SK-N-SH treated with all-trans-retinoic acid at 6 μM for 48 hours (cell line): ENCODE measurements around the gene ASB3.
"Not testable (repeated sequence)": the region's sequence is repeated elsewhere in the genome, so short reads cannot be mapped to it uniquely, and the experiment has no call there.

ENCODE experiments used
- ATAC-seq: fragments of 200-7000 bp; cut with Tn5 transposase; 3 replicates; pipeline ENCODE4 v1.9.1; 2020; ENCODE audit warnings: mild to moderate bottlenecking, moderate library complexity
- ARNTL ChIP-seq: fragments of 450-650 bp; formaldehyde crosslinking; IDR thresholded peaks from 2 replicates; pipeline ENCODE4 v1.5.0; 2020; ENCODE audit warnings: low read depth, mild to moderate bottlenecking, moderate library complexity, borderline replicate concordance
- BACH2 ChIP-seq: fragments of 250-450 bp; sonication (Bioruptor Pico); IDR thresholded peaks from 2 replicates; pipeline ENCODE4 v1.9.0; 2021; ENCODE audit warnings: mild to moderate bottlenecking, borderline replicate concordance
- CSDC2 ChIP-seq: fragments of 250-450 bp; sonication (Bioruptor Pico); IDR thresholded peaks from 2 replicates; pipeline ENCODE4 v1.5.0; 2020; ENCODE audit warnings: mild to moderate bottlenecking, moderate library complexity
- ESRRG ChIP-seq: fragments of 250-450 bp; sonication (Bioruptor Pico); IDR thresholded peaks from 2 replicates; pipeline ENCODE4 v1.6.1; 2021; ENCODE audit warnings: mild to moderate bottlenecking
- GLIS3 ChIP-seq: fragments of 250-450 bp; sonication (Bioruptor Pico); IDR thresholded peaks from 2 replicates; pipeline ENCODE4 v1.5.0; 2020; ENCODE audit warnings: mild to moderate bottlenecking, moderate library complexity
- ISL1 ChIP-seq: fragments of 250-450 bp; sonication (Bioruptor Pico); IDR thresholded peaks from 2 replicates; pipeline ENCODE4 v2.1.2; 2022; ENCODE audit warnings: mild to moderate bottlenecking, moderate library complexity
- OSR1 ChIP-seq: fragments of 250-450 bp; sonication (Bioruptor Pico); IDR thresholded peaks from 2 replicates; pipeline ENCODE4 v1.8.0; 2022; ENCODE audit warnings: moderate library complexity, mild to moderate bottlenecking, inconsistent platforms
- PPARA ChIP-seq: fragments of 250-450 bp; sonication (Bioruptor Pico); IDR thresholded peaks from 2 replicates; pipeline ENCODE4 v1.5.0; 2020; ENCODE audit warnings: mild to moderate bottlenecking, borderline replicate concordance
- SNAI2 ChIP-seq: fragments of 250-450 bp; sonication (Bioruptor Pico); IDR thresholded peaks from 2 replicates; pipeline ENCODE4 v1.5.0; 2020; ENCODE audit warnings: mild to moderate bottlenecking, moderate library complexity
- TOX ChIP-seq: fragments of 250-450 bp; sonication (Bioruptor Pico); IDR thresholded peaks from 2 replicates; pipeline ENCODE4 v1.8.0; 2021; ENCODE audit warnings: mild to moderate bottlenecking, moderate library complexity, borderline replicate concordance
- ZC3H10 ChIP-seq: fragments of 250-450 bp; sonication (Bioruptor Pico); IDR thresholded peaks from 2 replicates; pipeline ENCODE4 v1.5.1; 2021; ENCODE audit warnings: mild to moderate bottlenecking, moderate library complexity
- ZFP3 ChIP-seq: fragments of 250-450 bp; sonication (Bioruptor Pico); IDR thresholded peaks from 2 replicates; pipeline ENCODE4 v1.5.0; 2020; ENCODE audit warnings: mild to moderate bottlenecking, moderate library complexity
- ZNF565 ChIP-seq: fragments of 450-650 bp; formaldehyde crosslinking; conservative IDR thresholded peaks from 2 replicates; pipeline ENCODE4 v1.5.0; 2020; ENCODE audit warnings: low read depth, mild to moderate bottlenecking, moderate library complexity
- TF ChIP-seq, protein P1 (sequence below): fragments of 250-450 bp; sonication (Bioruptor Pico); IDR thresholded peaks from 2 replicates; pipeline ENCODE4 v1.5.1; 2021; ENCODE audit warnings: mild to moderate bottlenecking, moderate library complexity
- TF ChIP-seq, protein P2 (sequence below): fragments of 250-450 bp; sonication (Bioruptor Pico); IDR thresholded peaks from 2 replicates; pipeline ENCODE4 v1.5.0; 2020; ENCODE audit warnings: mild to moderate bottlenecking, moderate library complexity
- TF ChIP-seq, protein P3 (sequence below): fragments of 250-450 bp; sonication (Bioruptor Pico); IDR thresholded peaks from 2 replicates; pipeline ENCODE4 v1.5.1; 2020; ENCODE audit warnings: low read depth, mild to moderate bottlenecking, moderate library complexity
- TF ChIP-seq, protein P4 (sequence below): fragments of 250-450 bp; sonication (Bioruptor Pico); IDR thresholded peaks from 2 replicates; pipeline ENCODE4 v1.8.0; 2021; ENCODE audit warnings: low read depth, mild to moderate bottlenecking, moderate library complexity, borderline replicate concordance
- TF ChIP-seq, protein P5 (sequence below): fragments of 250-450 bp; sonication (Bioruptor Pico); IDR thresholded peaks from 2 replicates; pipeline ENCODE4 v1.8.0; 2020; ENCODE audit warnings: mild to moderate bottlenecking, moderate library complexity, borderline replicate concordance

Gene ASB3

DNA sequence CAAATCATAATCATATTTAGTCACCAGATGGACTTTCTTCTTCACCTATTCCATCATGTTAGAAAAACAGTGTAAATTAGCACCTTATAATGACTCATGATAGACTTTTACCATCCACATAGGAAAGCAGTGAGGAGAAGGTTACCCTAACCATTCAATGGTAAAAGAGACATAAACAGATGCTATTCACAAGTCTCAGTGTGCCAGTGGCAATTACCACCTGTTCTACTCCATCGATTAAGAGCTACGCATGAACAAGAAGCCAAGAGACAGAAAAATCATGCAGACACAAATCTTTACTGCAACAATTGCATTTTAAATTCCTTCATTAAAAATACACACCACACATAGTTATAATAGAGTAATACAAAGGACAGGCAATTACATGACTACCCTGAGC lies 125.9 kb downstream of the ASB3 start (continued):
- TF ChIP-seq, protein P1, sequence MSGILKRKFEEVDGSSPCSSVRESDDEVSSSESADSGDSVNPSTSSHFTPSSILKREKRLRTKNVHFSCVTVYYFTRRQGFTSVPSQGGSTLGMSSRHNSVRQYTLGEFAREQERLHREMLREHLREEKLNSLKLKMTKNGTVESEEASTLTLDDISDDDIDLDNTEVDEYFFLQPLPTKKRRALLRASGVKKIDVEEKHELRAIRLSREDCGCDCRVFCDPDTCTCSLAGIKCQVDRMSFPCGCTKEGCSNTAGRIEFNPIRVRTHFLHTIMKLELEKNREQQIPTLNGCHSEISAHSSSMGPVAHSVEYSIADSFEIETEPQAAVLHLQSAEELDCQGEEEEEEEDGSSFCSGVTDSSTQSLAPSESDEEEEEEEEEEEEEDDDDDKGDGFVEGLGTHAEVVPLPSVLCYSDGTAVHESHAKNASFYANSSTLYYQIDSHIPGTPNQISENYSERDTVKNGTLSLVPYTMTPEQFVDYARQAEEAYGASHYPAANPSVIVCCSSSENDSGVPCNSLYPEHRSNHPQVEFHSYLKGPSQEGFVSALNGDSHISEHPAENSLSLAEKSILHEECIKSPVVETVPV, result no peak

DNA sequence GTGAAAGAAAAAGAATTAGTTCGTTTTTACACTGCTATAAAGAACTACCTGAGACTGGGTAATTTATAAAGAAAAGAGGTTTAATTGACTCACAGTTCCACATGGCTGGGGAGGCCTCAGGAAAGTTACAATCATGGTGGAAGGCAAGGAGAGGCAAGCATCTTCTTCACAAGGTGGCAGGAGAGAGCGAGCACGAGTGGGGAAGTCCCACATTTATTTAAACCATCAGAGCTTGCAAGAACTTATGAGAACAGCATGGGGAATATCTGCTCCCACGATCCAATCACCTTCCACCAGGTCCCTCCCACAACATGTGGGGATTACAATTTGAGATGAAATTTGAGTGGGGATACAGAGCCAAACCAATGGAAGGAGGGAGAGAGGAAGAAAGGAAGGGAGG lies 128.3 kb downstream of the ASB3 start:
- ATAC-seq, result not testable (repeated sequence)

DNA sequence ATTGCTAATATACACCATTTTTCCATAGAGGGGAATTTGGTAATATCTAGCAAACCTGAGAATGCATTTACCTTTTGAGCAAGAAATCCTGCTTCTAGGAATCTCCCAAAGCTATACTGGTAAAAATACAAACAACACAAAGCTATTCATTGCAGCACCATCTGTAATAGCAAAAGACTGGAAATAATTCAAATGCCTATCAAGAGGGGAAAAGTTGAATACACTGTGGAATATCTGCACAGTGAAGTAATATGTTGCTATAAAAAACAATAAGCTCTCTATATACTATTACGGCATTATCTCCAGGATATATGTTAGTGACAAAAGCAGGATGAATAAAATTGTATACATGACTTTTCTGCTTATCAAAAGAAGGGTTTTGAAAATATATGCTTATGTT lies 131.5 kb downstream of the ASB3 start:
- TF ChIP-seq OSR1 (CRISPR knock-in tag) (no peak), ESRRG (CRISPR knock-in tag) (no peak), ARNTL (CRISPR knock-in tag) (no peak), PPARA (CRISPR knock-in tag) (no peak), SNAI2 (CRISPR knock-in tag) (no peak), ZNF565 (CRISPR knock-in tag) (no peak), CSDC2 (no peak), BACH2 (CRISPR knock-in tag) (no peak), ZFP3 (CRISPR knock-in tag) (no peak), ISL1 (CRISPR knock-in tag) (no peak), GLIS3 (CRISPR knock-in tag) (no peak), TOX (CRISPR knock-in tag) (no peak)
- TF ChIP-seq, protein P2, sequence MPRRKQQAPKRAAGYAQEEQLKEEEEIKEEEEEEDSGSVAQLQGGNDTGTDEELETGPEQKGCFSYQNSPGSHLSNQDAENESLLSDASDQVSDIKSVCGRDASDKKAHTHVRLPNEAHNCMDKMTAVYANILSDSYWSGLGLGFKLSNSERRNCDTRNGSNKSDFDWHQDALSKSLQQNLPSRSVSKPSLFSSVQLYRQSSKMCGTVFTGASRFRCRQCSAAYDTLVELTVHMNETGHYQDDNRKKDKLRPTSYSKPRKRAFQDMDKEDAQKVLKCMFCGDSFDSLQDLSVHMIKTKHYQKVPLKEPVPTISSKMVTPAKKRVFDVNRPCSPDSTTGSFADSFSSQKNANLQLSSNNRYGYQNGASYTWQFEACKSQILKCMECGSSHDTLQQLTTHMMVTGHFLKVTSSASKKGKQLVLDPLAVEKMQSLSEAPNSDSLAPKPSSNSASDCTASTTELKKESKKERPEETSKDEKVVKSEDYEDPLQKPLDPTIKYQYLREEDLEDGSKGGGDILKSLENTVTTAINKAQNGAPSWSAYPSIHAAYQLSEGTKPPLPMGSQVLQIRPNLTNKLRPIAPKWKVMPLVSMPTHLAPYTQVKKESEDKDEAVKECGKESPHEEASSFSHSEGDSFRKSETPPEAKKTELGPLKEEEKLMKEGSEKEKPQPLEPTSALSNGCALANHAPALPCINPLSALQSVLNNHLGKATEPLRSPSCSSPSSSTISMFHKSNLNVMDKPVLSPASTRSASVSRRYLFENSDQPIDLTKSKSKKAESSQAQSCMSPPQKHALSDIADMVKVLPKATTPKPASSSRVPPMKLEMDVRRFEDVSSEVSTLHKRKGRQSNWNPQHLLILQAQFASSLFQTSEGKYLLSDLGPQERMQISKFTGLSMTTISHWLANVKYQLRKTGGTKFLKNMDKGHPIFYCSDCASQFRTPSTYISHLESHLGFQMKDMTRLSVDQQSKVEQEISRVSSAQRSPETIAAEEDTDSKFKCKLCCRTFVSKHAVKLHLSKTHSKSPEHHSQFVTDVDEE (CRISPR knock-in tag), result no peak
- TF ChIP-seq, protein P3, sequence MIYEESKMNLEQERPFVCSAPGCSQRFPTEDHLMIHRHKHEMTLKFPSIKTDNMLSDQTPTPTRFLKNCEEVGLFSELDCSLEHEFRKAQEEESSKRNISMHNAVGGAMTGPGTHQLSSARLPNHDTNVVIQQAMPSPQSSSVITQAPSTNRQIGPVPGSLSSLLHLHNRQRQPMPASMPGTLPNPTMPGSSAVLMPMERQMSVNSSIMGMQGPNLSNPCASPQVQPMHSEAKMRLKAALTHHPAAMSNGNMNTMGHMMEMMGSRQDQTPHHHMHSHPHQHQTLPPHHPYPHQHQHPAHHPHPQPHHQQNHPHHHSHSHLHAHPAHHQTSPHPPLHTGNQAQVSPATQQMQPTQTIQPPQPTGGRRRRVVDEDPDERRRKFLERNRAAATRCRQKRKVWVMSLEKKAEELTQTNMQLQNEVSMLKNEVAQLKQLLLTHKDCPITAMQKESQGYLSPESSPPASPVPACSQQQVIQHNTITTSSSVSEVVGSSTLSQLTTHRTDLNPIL (CRISPR knock-in tag), result no peak
- TF ChIP-seq, protein P4, sequence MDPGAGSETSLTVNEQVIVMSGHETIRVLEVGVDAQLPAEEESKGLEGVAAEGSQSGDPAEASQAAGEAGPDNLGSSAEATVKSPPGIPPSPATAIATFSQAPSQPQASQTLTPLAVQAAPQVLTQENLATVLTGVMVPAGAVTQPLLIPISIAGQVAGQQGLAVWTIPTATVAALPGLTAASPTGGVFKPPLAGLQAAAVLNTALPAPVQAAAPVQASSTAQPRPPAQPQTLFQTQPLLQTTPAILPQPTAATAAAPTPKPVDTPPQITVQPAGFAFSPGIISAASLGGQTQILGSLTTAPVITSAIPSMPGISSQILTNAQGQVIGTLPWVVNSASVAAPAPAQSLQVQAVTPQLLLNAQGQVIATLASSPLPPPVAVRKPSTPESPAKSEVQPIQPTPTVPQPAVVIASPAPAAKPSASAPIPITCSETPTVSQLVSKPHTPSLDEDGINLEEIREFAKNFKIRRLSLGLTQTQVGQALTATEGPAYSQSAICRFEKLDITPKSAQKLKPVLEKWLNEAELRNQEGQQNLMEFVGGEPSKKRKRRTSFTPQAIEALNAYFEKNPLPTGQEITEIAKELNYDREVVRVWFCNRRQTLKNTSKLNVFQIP (CRISPR knock-in tag), result no peak
- TF ChIP-seq, protein P5, sequence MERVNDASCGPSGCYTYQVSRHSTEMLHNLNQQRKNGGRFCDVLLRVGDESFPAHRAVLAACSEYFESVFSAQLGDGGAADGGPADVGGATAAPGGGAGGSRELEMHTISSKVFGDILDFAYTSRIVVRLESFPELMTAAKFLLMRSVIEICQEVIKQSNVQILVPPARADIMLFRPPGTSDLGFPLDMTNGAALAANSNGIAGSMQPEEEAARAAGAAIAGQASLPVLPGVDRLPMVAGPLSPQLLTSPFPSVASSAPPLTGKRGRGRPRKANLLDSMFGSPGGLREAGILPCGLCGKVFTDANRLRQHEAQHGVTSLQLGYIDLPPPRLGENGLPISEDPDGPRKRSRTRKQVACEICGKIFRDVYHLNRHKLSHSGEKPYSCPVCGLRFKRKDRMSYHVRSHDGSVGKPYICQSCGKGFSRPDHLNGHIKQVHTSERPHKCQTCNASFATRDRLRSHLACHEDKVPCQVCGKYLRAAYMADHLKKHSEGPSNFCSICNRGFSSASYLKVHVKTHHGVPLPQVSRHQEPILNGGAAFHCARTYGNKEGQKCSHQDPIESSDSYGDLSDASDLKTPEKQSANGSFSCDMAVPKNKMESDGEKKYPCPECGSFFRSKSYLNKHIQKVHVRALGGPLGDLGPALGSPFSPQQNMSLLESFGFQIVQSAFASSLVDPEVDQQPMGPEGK, result no peak
- no peak for ATAC-seq

DNA sequence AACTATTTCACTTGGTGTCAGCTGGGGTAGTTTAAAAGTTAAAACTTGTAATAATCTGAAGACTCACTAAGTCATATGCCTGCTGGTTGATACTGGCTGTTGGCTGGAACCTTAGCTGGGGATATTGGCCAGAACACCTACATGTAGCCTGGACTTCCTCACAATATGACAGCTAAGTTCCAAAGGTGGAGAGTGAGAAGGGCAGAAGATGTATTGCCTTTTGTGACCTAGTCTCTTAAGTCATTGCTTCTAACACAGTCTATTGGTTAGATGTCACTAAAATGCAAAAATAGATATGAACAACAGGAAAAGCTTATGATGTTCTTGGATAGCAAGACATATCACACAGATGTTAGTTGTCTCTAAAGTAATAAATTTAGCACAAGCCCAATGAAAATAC lies 132.4 kb downstream of the ASB3 start:
- ATAC-seq, result no peak
- TF ChIP-seq, protein P4 (CRISPR knock-in tag), result no peak
- TF ChIP-seq CSDC2 (no peak), ZC3H10 (CRISPR knock-in tag) (no peak), ZNF565 (CRISPR knock-in tag) (no peak)
